CD4-positive, CD25-positive, alpha-beta regulatory T cell (primary cell): ENCODE results near the gene GNAI2. TPM values are rescaled to one million over a fixed set of nuclear protein-coding genes. Genes with fewer than 3 reads are reported as not detected.

Experiments used
- ATAC-seq, 2 donors: fragments of 150-1000 bp; cut with Tn5 transposase; one replicate each; pipeline ENCODE4 v1.10.0; 2021; ENCODE audit warnings: low read depth in 2 of 2, moderate number of reproducible peaks in 2 of 2, moderate library complexity in 1 of 2
- DNase-seq, 3 donors: peaks; one replicate each; pipeline versions ENCODE4 v3.0.0 to v3.0.0-alpha.2; 2012 to 2022; ENCODE audit warnings: mixed read lengths in 1 of 3
- H3K27ac ChIP-seq: one replicate; pipeline ENCODE4 v1.7.0; 2013; ENCODE audit warnings: mild to moderate bottlenecking, low read length; ENCODE audit not compliant: insufficient read depth, poor library complexity, severe bottlenecking
- H3K27me3 ChIP-seq: one replicate; pipeline ENCODE4 v1.7.0; 2013; ENCODE audit warnings: low read length; ENCODE audit not compliant: control insufficient read depth, insufficient read depth
- H3K36me3 ChIP-seq: one replicate; pipeline ENCODE4 v1.7.0; 2013; ENCODE audit warnings: mild to moderate bottlenecking, low read length, moderate library complexity; ENCODE audit not compliant: control insufficient read depth, insufficient read depth
- H3K4me1 ChIP-seq: 2 replicates; pipeline ENCODE4 v1.7.0; 2013; ENCODE audit warnings: mild to moderate bottlenecking, low read length; ENCODE audit not compliant: insufficient read depth, control insufficient read depth, poor library complexity, severe bottlenecking
- H3K4me3 ChIP-seq: one replicate; pipeline ENCODE4 v1.7.0; 2013; ENCODE audit warnings: low read depth, mild to moderate bottlenecking, low read length, moderate library complexity
- H3K9me3 ChIP-seq, 2 experiments: 1 replicate in 1 of 2; 2 replicates in 1 of 2; pipeline ENCODE4 v1.7.0; 2013; ENCODE audit warnings: low read length in 2 of 2, mild to moderate bottlenecking in 1 of 2, moderate library complexity in 1 of 2; ENCODE audit not compliant: control insufficient read depth in 2 of 2
- H3K27ac Mint-ChIP-seq, 3 donors: one replicate each; pipeline ENCODE4 v1.8.0; 2020 to 2022; ENCODE audit warnings: mild to moderate bottlenecking in 3 of 3, mixed read lengths in 3 of 3, moderate library complexity in 2 of 3
- H3K27me3 Mint-ChIP-seq: one replicate; pipeline ENCODE4 v1.8.0; 2022; ENCODE audit warnings: mild to moderate bottlenecking, mixed read lengths
- H3K36me3 Mint-ChIP-seq: one replicate; pipeline ENCODE4 v1.8.0; 2020; ENCODE audit warnings: mixed read lengths
- H3K4me1 Mint-ChIP-seq, 4 donors: one replicate each; pipeline ENCODE4 v1.8.0; 2020 to 2022; ENCODE audit warnings: mixed read lengths in 4 of 4, mild to moderate bottlenecking in 1 of 4
- H3K4me3 Mint-ChIP-seq, 4 donors: one replicate each; pipeline ENCODE4 v1.8.0; 2020 to 2022; ENCODE audit warnings: mild to moderate bottlenecking in 4 of 4, mixed read lengths in 4 of 4, moderate library complexity in 3 of 4
- H3K9me3 Mint-ChIP-seq, 7 donors: one replicate each; pipeline ENCODE4 v1.8.0; 2020 to 2022; ENCODE audit warnings: mixed read lengths in 7 of 7, mild to moderate bottlenecking in 3 of 7, moderate library complexity in 2 of 7
- polyA plus RNA-seq, 4 donors: library from polyadenylated mRNA; unstranded; fragments of 300-500 nt; fragmentation: Illumina TruSeq; gene quantifications; one replicate each; pipeline ENCODE4 v1.2.3, GENCODE V29; 2021
- total RNA-seq: library from RNA; stranded (reverse); gene quantifications from one replicate; pipeline ENCODE4 v1.2.3, GENCODE V29; 2022

Gene GNAI2
- 373 TPM for total RNA-seq
- 100 to 1,000 TPM; 544 to 696 (median 614) TPM for polyA plus RNA-seq

GRCh38 chr3:50235716-50236483, at the start of gene GNAI2:
GNAI2 (plus strand) TSS chr3:50236204; CDS start chr3:50236336, 132 bp downstream.
- DNase-seq, result peak; percentile 98 to 99 (median 99)
- H3K27ac ChIP-seq, result peak within 1 kb of the TSS; percentile 83
- H3K27me3 Mint-ChIP-seq, result peaks cover 10% of the 10 kb centered on the region
- peaks cover 11% of the 10 kb centered on the region for H3K36me3 ChIP-seq
- H3K4me1 ChIP-seq, result peaks cover 47% of the 10 kb centered on the region
- H3K27ac Mint-ChIP-seq, result peak within 1 kb of the TSS; percentile 95 to 97 (median 96)
- H3K36me3 Mint-ChIP-seq, result no peaks in the 10 kb centered on the region
- H3K9me3 ChIP-seq, result no peaks in the 10 kb centered on the region
- H3K27me3 ChIP-seq, result no peaks in the 10 kb centered on the region
- peak; percentile 90 to 93 for ATAC-seq
- H3K9me3 Mint-ChIP-seq, result no peaks in the 10 kb centered on the region
- peaks cover 0 to 49% (median 22%) of the 10 kb centered on the region in 4 donors for H3K4me1 Mint-ChIP-seq
- H3K4me3 ChIP-seq, result peak within 1 kb of the TSS; percentile 91
- H3K4me3 Mint-ChIP-seq, result peak within 1 kb of the TSS; percentile 94 to 99 (median 98)

GRCh38 chr3:50187750-50188149, 48.3 kb upstream of the GNAI2 start:
- peaks cover 0 to 3% (median 1%) of the 10 kb centered on the region in 4 donors for H3K4me1 Mint-ChIP-seq

GRCh38 chr3:50189274-50189673, 46.7 kb upstream of the GNAI2 start:
- H3K9me3 ChIP-seq, result no peaks in the 10 kb centered on the region
- H3K4me1 Mint-ChIP-seq, result peaks cover 0 to 11% (median 2%) of the 10 kb centered on the region in 4 donors
- H3K27ac Mint-ChIP-seq, result no peak overlapping the region
- H3K4me3 Mint-ChIP-seq, result no peak overlapping the region
- H3K36me3 ChIP-seq, result no peaks in the 10 kb centered on the region
- peaks cover 0 to 1% (median 0%) of the 10 kb centered on the region in 7 donors for H3K9me3 Mint-ChIP-seq
- H3K27me3 Mint-ChIP-seq, result peaks cover 11% of the 10 kb centered on the region
- peaks cover 19% of the 10 kb centered on the region for H3K4me1 ChIP-seq
- DNase-seq (peak in 1 of 3 donors; percentile 54), ATAC-seq (peak in 1 of 2 donors; percentile 23)
- H3K27me3 ChIP-seq, result no peaks in the 10 kb centered on the region
- H3K4me3 ChIP-seq, result no peak overlapping the region
- no peaks in the 10 kb centered on the region for H3K36me3 Mint-ChIP-seq
- H3K27ac ChIP-seq, result no peak overlapping the region

More at GRCh38 chr3:50187750-50188149, 48.3 kb upstream of the GNAI2 start:
- H3K27ac Mint-ChIP-seq, result no peak overlapping the region
- ATAC-seq (no peak), DNase-seq (no peak)
- no peaks in the 10 kb centered on the region for H3K36me3 ChIP-seq
- H3K27me3 ChIP-seq, result no peaks in the 10 kb centered on the region
- H3K9me3 ChIP-seq, result no peaks in the 10 kb centered on the region
- no peaks in the 10 kb centered on the region for H3K36me3 Mint-ChIP-seq
- peaks cover 8% of the 10 kb centered on the region for H3K27me3 Mint-ChIP-seq
- no peak overlapping the region for H3K4me3 ChIP-seq
- no peak overlapping the region for H3K27ac ChIP-seq
- peaks cover 4% of the 10 kb centered on the region for H3K4me1 ChIP-seq
- no peak overlapping the region for H3K4me3 Mint-ChIP-seq
- H3K9me3 Mint-ChIP-seq, result peaks cover 0 to 1% (median 0%) of the 10 kb centered on the region in 7 donors

- H3K36me3 ChIP-seq, result no peaks in the 10 kb centered on the region
- Mint-ChIP-seq H3K27me3 (peaks cover 17% of the 10 kb centered on the region), H3K36me3 (no peaks in the 10 kb centered on the region), H3K4me3 (no peak overlapping the region), H3K4me1 (peaks cover 0 to 17% (median 2%) of the 10 kb centered on the region in 4 donors), H3K27ac (no peak overlapping the region), H3K9me3 (peaks cover 0 to 1% (median 0%) of the 10 kb centered on the region in 7 donors)
- peaks cover 25% of the 10 kb centered on the region for H3K4me1 ChIP-seq
- ATAC-seq, result no peak
- H3K9me3 ChIP-seq, result no peaks in the 10 kb centered on the region
- no peak overlapping the region for H3K27ac ChIP-seq
- H3K27me3 ChIP-seq, result no peaks in the 10 kb centered on the region
- no peak overlapping the region for H3K4me3 ChIP-seq
- DNase-seq, result no peak
Observed at GRCh38 chr3:50189989-50190388, 46.0 kb upstream of the GNAI2 start.

GRCh38 chr3:50190936-50191660, 44.9 kb upstream of the GNAI2 start, which contains the start of gene GNAT1:
GNAT1 (plus strand) TSS chr3:50191610; CDS start chr3:50191726, 116 bp downstream.
- no peaks in the 10 kb centered on the region for H3K36me3 Mint-ChIP-seq
- peaks cover 0 to 1% (median 0%) of the 10 kb centered on the region in 7 donors for H3K9me3 Mint-ChIP-seq
- DNase-seq (no peak), ATAC-seq (no peak)
- Histone ChIP-seq H3K4me3 (no peak within 1 kb of the TSS), H3K27me3 (no peaks in the 10 kb centered on the region), H3K27ac (no peak within 1 kb of the TSS), H3K4me1 (peaks cover 25% of the 10 kb centered on the region), H3K9me3 (no peaks in the 10 kb centered on the region), H3K36me3 (no peaks in the 10 kb centered on the region)
- H3K4me1 Mint-ChIP-seq, result peaks cover 0 to 17% (median 2%) of the 10 kb centered on the region in 4 donors
- no peak within 1 kb of the TSS for H3K27ac Mint-ChIP-seq
- peaks cover 22% of the 10 kb centered on the region for H3K27me3 Mint-ChIP-seq
- H3K4me3 Mint-ChIP-seq, result no peak within 1 kb of the TSS

- Histone ChIP-seq H3K27ac (no peak overlapping the region), H3K27me3 (no peaks in the 10 kb centered on the region), H3K4me1 (peaks cover 25% of the 10 kb centered on the region), H3K36me3 (no peaks in the 10 kb centered on the region), H3K9me3 (no peaks in the 10 kb centered on the region), H3K4me3 (no peak overlapping the region)
- no peak overlapping the region for H3K4me3 Mint-ChIP-seq
- peaks cover 0 to 17% (median 2%) of the 10 kb centered on the region in 4 donors for H3K4me1 Mint-ChIP-seq
- H3K27me3 Mint-ChIP-seq, result peaks cover 27% of the 10 kb centered on the region
- no peak for DNase-seq
- H3K27ac Mint-ChIP-seq, result no peak overlapping the region
- H3K36me3 Mint-ChIP-seq, result no peaks in the 10 kb centered on the region
- H3K9me3 Mint-ChIP-seq, result peaks cover 0 to 1% (median 0%) of the 10 kb centered on the region in 7 donors
- no peak for ATAC-seq
Observed at GRCh38 chr3:50192124-50192523, 43.9 kb upstream of the GNAI2 start.

GRCh38 chr3:50192689-50193141, 43.3 kb upstream of the GNAI2 start:
- DNase-seq (peak; percentile 70 to 83 (median 78)), ATAC-seq (peak; percentile 43 to 50)
- Histone ChIP-seq H3K36me3 (no peaks in the 10 kb centered on the region), H3K4me3 (no peak overlapping the region), H3K27me3 (no peaks in the 10 kb centered on the region), H3K4me1 (peaks cover 25% of the 10 kb centered on the region), H3K9me3 (no peaks in the 10 kb centered on the region), H3K27ac (no peak overlapping the region)
- H3K4me3 Mint-ChIP-seq, result peak overlapping the region in 3 of 4 donors; percentile 61 to 76 (median 65)
- H3K27ac Mint-ChIP-seq, result peak overlapping the region in 2 of 3 donors; percentile 45 to 80
- peaks cover 0 to 1% (median 0%) of the 10 kb centered on the region in 7 donors for H3K9me3 Mint-ChIP-seq
- H3K27me3 Mint-ChIP-seq, result peaks cover 33% of the 10 kb centered on the region
- H3K4me1 Mint-ChIP-seq, result peaks cover 0 to 17% (median 2%) of the 10 kb centered on the region in 4 donors
- no peaks in the 10 kb centered on the region for H3K36me3 Mint-ChIP-seq
